GM12873 (cell line): ENCODE data around the gene GDF10.

ENCODE experiments used
- TF ChIP-seq, protein P1 (sequence below): IDR thresholded peaks from 2 replicates; pipeline ENCODE4 v1.5.1; 2012; ENCODE audit warnings: low read depth, mild to moderate bottlenecking, moderate library complexity, low read length, control low read depth; ENCODE audit not compliant: insufficient read depth; ENCODE audit errors: missing control alignments

The GDF10 gene

DNA sequence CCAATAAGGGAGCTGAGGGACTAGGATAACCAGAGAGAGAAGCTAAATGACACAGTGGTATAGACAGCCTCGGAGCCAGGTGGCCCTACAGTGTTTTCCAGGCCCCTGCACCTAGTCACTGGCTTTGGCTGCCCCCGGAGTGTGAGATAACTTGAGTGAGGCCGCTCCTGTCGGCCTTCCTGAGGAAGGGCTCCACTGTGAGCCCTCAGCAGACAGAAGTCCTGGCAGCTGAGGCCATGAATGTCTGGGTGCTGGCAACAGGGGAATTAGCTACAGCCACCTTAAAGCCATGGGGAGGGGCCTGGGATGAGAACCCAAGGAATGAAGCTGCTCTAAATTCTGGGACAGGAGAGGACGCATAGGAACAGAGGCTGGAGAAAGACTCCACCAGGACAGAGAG, 4.6 kb upstream of the GDF10 start:
- TF ChIP-seq, protein P1, sequence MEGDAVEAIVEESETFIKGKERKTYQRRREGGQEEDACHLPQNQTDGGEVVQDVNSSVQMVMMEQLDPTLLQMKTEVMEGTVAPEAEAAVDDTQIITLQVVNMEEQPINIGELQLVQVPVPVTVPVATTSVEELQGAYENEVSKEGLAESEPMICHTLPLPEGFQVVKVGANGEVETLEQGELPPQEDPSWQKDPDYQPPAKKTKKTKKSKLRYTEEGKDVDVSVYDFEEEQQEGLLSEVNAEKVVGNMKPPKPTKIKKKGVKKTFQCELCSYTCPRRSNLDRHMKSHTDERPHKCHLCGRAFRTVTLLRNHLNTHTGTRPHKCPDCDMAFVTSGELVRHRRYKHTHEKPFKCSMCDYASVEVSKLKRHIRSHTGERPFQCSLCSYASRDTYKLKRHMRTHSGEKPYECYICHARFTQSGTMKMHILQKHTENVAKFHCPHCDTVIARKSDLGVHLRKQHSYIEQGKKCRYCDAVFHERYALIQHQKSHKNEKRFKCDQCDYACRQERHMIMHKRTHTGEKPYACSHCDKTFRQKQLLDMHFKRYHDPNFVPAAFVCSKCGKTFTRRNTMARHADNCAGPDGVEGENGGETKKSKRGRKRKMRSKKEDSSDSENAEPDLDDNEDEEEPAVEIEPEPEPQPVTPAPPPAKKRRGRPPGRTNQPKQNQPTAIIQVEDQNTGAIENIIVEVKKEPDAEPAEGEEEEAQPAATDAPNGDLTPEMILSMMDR = no peak

DNA sequence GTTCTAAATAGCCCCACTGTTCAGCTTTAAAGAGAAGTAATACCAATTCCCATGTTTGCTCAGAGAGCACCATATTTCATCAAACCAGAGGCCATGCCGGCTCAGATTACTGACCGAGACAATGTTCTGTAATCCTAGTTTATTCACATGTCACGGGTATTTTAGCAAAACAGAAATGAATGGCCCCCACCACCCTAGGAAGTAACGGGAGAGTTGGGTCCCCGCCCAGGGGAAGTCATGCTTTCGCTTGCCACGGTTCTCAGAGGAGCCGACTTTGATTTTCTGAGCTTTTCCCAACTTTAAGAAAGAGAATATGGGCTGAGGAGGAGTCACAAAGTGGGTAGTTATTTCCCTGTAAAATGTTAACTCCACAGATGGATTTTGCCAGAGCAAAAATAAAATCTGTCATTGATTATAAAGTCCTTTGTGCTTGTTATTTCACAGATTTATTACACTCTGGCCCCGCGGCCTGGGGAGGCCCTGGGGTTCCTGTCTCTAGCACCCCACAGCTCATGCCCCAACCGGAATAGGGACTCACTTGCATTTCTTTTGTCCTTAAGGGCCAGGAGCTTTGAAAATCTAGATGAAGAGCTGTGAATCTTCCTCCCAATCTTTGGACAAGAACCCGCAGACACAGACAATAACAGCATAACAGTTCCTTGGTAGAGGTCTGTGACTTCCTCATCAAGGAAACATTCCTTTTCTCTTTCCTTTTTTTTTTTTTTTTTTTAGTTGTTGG, 3.7 kb upstream of the GDF10 start:
- TF ChIP-seq, protein P1 = no peak

DNA sequence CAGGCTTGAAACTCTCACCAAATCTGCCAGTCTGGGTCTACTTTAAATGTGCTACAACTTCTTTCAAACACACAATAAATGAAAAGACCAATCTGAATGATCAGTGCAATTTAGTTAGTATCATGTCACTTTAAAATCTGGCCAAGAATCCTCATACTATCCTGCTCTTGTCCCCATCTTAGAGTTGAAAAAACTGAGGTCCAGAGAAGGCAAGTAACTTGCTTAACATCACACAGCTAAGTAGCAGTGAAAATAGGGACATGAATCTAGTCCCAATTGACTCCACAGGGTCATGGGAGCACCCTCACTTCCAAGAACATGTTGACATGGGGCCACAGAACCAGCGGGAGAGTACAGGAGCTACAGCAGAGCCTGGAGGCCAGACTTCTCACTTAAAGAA, 3.1 kb upstream of the GDF10 start:
- TF ChIP-seq, protein P1 = no peak

DNA sequence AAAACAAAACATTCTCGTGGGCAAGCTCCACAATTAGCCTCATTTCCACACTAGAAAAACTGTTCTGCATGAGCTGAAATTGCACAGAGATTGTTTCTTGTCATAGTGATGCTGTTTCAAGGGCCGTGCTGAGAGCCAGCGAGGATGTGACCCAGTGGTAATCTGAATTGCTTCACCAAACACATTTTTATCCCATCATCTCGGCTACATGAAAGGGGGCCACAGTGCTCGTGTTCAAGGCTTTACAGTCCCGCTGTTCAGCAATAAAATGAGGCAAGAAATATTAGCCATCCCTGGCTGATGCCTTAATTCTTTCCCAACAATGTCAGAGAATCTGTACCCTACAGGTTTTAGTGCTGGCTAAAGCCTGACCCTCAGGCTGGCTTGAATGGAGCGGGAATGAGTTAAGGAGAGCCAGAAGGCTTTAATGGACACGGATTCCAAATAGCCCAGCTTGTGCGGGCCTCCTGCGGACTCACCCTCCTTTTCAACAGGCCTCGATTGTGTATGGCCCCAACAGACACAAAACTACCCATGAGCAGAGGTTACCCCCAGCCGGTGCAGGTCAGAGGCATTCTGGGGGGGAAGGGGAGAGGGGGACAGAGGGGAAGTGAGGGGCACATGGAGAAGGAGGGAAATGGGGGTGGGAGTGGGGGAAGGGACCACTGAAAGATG, 2.0 kb upstream of the GDF10 start:
- TF ChIP-seq, protein P1 = no peak

DNA sequence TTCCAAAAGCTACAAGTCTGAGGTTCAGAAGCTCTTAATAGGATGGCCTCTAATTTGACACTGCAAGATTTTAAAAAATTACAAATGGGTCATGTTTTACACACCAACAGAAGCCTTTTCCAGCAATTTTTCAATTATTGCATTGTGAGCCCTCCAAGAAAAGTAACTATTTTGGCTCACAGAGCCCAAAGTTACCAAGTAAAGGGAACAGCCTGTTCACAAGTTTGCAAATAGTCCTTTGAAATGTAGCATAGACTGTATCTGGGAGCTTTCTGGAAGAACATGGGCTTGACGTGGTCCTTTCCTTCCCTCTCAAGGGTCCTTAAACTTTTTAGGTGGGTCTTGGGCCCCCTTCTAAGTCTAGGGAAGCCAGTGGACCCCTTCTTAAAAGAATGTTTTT, 1.3 kb upstream of the GDF10 start:
- TF ChIP-seq, protein P1 = no peak

DNA sequence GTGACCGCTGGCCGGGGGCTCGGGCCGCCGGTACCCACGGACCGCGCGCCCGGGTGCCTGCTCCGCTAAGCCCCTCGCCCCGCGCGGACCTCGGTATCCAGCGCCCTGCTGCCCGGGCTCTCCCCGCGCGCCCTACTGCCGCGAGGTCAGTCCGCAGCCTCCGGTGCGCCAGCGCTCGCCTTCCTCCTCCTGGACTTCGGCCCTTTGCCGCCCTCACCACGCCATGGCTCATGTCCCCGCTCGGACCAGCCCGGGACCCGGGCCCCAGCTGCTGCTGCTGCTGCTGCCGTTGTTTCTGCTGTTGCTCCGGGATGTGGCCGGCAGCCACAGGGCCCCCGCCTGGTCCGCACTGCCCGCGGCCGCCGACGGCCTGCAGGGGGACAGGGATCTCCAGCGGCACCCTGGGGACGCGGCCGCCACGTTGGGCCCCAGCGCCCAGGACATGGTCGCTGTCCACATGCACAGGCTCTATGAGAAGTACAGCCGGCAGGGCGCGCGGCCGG, 483 bp downstream of the GDF10 start:
- TF ChIP-seq, protein P1 = no peak

DNA sequence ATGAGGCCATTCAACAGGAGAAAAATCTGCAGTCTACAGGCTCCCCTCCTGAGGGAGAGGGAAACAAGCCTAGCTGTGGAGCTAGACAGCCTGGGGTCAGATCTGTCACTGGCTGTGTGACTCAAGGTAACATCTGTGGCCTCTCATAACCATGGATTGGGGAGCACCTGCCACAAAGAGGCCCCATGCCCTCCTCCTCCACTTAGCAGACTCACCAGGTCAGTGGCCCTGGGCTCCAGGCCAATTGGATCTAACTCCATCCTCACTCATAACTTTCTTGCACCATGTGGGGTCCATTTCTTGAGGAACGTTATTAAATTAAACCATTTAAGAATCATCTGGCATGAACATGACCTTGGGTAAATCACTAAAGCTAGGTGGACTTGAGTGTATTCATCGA, 1.8 kb downstream of the GDF10 start:
- TF ChIP-seq, protein P1 = no peak
